ENCODE results near the gene XPR1. TPM values are rescaled to one million over a fixed set of nuclear protein-coding genes. Genes with fewer than 3 reads are reported as not detected.

Gene XPR1
- 294 TPM for total RNA-seq

GRCh38 chr1:180631766-180632325 is at the start of gene XPR1:
Gene XPR1 (plus strand): TSS chr1:180632022. CDS start chr1:180632202, 180 bp downstream.

GRCh38 chr1:180912801-180913565 is 281.2 kb downstream of the XPR1 start, which contains the start of gene KIAA1614:
Gene KIAA1614 (plus strand): TSS chr1:180912897. CDS start chr1:180913244, 347 bp downstream.

Small RNAs within 50 kb of the gene (small RNA-seq; reads per million reads assigned to genes)
- gene RF00026 (ENCODE audit: low replicate concordance): not detected

Other genes with a start within 250 kb of the XPR1 start
- 99.2 TPM for gene ACBD6, start 129.4 kb upstream of the XPR1 start, total RNA-seq
- not detected for gene OVAAL, start 73.1 kb upstream of the XPR1 start, total RNA-seq